HCT116 (cell line): ENCODE measurements around the gene SCYGR4. TPM values are rescaled to one million over a fixed set of nuclear protein-coding genes. Genes with fewer than 3 reads are reported as not detected.

Experiments used
- ATAC-seq: fragments of 200-7000 bp; cut with Tn5 transposase; 2 replicates; pipeline ENCODE4 v1.9.1; 2020; ENCODE audit warnings: mild to moderate bottlenecking, moderate library complexity
- BruUV-seq: library from RNA; stranded (reverse); fragments of 400-500 nt; replicated peaks from 2 replicates; lab custom pipeline; 2021; lab: Mats Ljungman, UMichigan
- CTCF ChIA-PET: fragments of 300-600 bp; sonication (Branson Sonifier 250); formaldehyde crosslinking; loops from one replicate; lab custom pipeline; 2021; ENCODE audit warnings: antibody characterized with exemption; lab: Charles Lee
- POLR2A ChIA-PET: fragments of 300-600, 350-600 bp; sonication (Branson Sonifier 250); formaldehyde crosslinking; loops from one replicate; lab custom pipeline; 2021; ENCODE audit warnings: antibody characterized with exemption; lab: Charles Lee
- RAD21 ChIA-PET, 2 experiments: fragments of 300-600 bp; sonication (Branson Sonifier 250); formaldehyde crosslinking; loops; one replicate each; lab custom pipeline; 2023; ENCODE audit warnings: low total read pairs in 2 of 2; ENCODE audit not compliant: uncharacterized antibody in 2 of 2, unreplicated experiment in 2 of 2, low non-redundant PET in 1 of 2; lab: Charles Lee
- DNase-seq: peaks from one replicate; pipeline ENCODE4 v3.0.0-alpha.2; 2010; ENCODE audit warnings: low read depth, low spot score
- H2AFZ ChIP-seq: fragments of 200-600 bp; shearing (Covaris generic), sonication (generic); 2 replicates; pipeline ENCODE4 v1.6.1; 2017; ENCODE audit warnings: low read depth, mixed run types, mixed read lengths, antibody characterized with exemption, low read length; ENCODE audit not compliant: poor library complexity, severe bottlenecking
- H3K27ac ChIP-seq: 2 replicates; pipeline ENCODE4 v1.5.1; 2012; ENCODE audit warnings: low read depth, low read length
- H3K27me3 ChIP-seq: fragments of 200-600 bp; sonication (generic); 2 replicates; pipeline ENCODE4 v1.6.1; 2016; ENCODE audit warnings: mixed run types, low read length, mixed read lengths; ENCODE audit not compliant: insufficient read depth
- H3K36me3 ChIP-seq, 2 experiments: fragments of 200-500 bp in 1 of 2; fragments of 200-600 bp in 1 of 2; sonication (Bioruptor generic) in 1 of 2; sonication (generic) in 1 of 2; 2 replicates each; pipeline versions ENCODE4 v1.5.1 to v1.6.1; 2014 to 2016; ENCODE audit warnings: low read length in 2 of 2, inconsistent platforms in 1 of 2, mixed read lengths in 1 of 2, mixed run types in 1 of 2; ENCODE audit not compliant: insufficient read depth in 2 of 2, control insufficient read depth in 1 of 2
- H3K4me1 ChIP-seq, 2 experiments: fragments of 200-600 bp in 1 of 2; sonication (generic) in 1 of 2; 2 replicates each; pipeline versions ENCODE4 v1.5.1 to v1.6.1; 2012 to 2017; ENCODE audit warnings: low read length in 2 of 2, inconsistent platforms in 1 of 2, mild to moderate bottlenecking in 1 of 2, mixed read lengths in 1 of 2, mixed run types in 1 of 2, moderate library complexity in 1 of 2; ENCODE audit not compliant: insufficient read depth in 2 of 2, control insufficient read depth in 1 of 2
- H3K4me2 ChIP-seq: fragments of 200-600 bp; sonication (generic); 2 replicates; pipeline ENCODE4 v1.6.1; 2017; ENCODE audit warnings: mixed run types, low read length, mixed read lengths
- H3K4me3 ChIP-seq, 2 experiments: fragments of 200-600 bp in 1 of 2; sonication (generic) in 1 of 2; replicated peaks in 1 of 2; 2 replicates each; pipeline ENCODE4 v1.5.1; 2011 to 2016; ENCODE audit warnings: low read length in 2 of 2, control low read depth in 1 of 2, low read depth in 1 of 2, mild to moderate bottlenecking in 1 of 2, mixed read lengths in 1 of 2, mixed run types in 1 of 2
- H3K79me2 ChIP-seq: fragments of 200-600 bp; sonication (generic); 2 replicates; pipeline ENCODE4 v1.6.1; 2017; ENCODE audit warnings: mild to moderate bottlenecking, mixed run types, low read length, moderate library complexity, mixed read lengths; ENCODE audit not compliant: insufficient read depth
- H3K9ac ChIP-seq: fragments of 200-600 bp; sonication (generic); 2 replicates; pipeline ENCODE4 v1.6.1; 2016; ENCODE audit warnings: low read length, mixed read lengths
- H3K9me2 ChIP-seq: fragments of 200-600 bp; sonication (generic), shearing (Covaris generic); 2 replicates; pipeline ENCODE4 v1.6.1; 2017; ENCODE audit warnings: mixed run types, mild to moderate bottlenecking, moderate library complexity; ENCODE audit not compliant: insufficient read depth
- H3K9me3 ChIP-seq, 2 experiments: fragments of 200-500 bp in 1 of 2; fragments of 200-600 bp in 1 of 2; sonication (Bioruptor generic) in 1 of 2; sonication (generic) in 1 of 2; 2 replicates each; pipeline ENCODE4 v1.6.1; 2014 to 2017; ENCODE audit warnings: low read length in 2 of 2, mixed read lengths in 2 of 2, inconsistent platforms in 1 of 2, low read depth in 1 of 2, mild to moderate bottlenecking in 1 of 2, mixed run types in 1 of 2, moderate library complexity in 1 of 2; ENCODE audit not compliant: control insufficient read depth in 1 of 2, insufficient read depth in 1 of 2
- H4K20me1 ChIP-seq: fragments of 200-600 bp; sonication (generic), shearing (Covaris generic); 2 replicates; pipeline ENCODE4 v1.6.1; 2017; ENCODE audit warnings: mixed run types, mild to moderate bottlenecking, moderate library complexity; ENCODE audit not compliant: insufficient read depth
- CBX3 ChIP-seq: IDR thresholded peaks from 2 replicates; pipeline ENCODE4 v1.6.1; 2012; ENCODE audit warnings: low read depth
- CEBPB ChIP-seq: IDR thresholded peaks from 2 replicates; pipeline ENCODE4 v1.6.1; 2012; ENCODE audit warnings: low read depth
- EGR1 ChIP-seq: IDR thresholded peaks from 2 replicates; pipeline ENCODE4 v1.6.1; 2012; ENCODE audit warnings: low read depth
- ELF1 ChIP-seq: IDR thresholded peaks from 2 replicates; pipeline ENCODE4 v1.6.1; 2012; ENCODE audit warnings: low read depth, borderline replicate concordance
- EZH2 ChIP-seq: fragments of 200-600 bp; sonication (generic); IDR thresholded peaks from 2 replicates; pipeline ENCODE4 v1.6.1; 2017; ENCODE audit warnings: antibody characterized with exemption, mixed run types
- FOSL1 ChIP-seq: IDR thresholded peaks from 2 replicates; pipeline ENCODE4 v1.6.1; 2012; ENCODE audit warnings: low read depth
- JUND ChIP-seq: IDR thresholded peaks from 2 replicates; pipeline ENCODE4 v1.6.1; 2012
- POLR2A ChIP-seq: IDR thresholded peaks from 2 replicates; pipeline ENCODE4 v1.7.0; 2011; ENCODE audit warnings: borderline replicate concordance; ENCODE audit not compliant: insufficient read depth, insufficient read length; ENCODE audit errors: extremely low read depth
- POLR2AphosphoS5 ChIP-seq: IDR thresholded peaks from 2 replicates; pipeline ENCODE4 v1.6.1; 2011; ENCODE audit warnings: mild to moderate bottlenecking, low read depth, low read length, moderate library complexity
- RAD21 ChIP-seq: IDR thresholded peaks from 2 replicates; pipeline ENCODE4 v1.6.1; 2012; ENCODE audit warnings: low read depth, mild to moderate bottlenecking
- SIN3A ChIP-seq: IDR thresholded peaks from 2 replicates; pipeline ENCODE4 v1.6.1; 2012; ENCODE audit warnings: low read depth
- SP1 ChIP-seq: IDR thresholded peaks from 2 replicates; pipeline ENCODE4 v1.6.1; 2012; ENCODE audit warnings: low read depth
- SRF ChIP-seq: IDR thresholded peaks from 2 replicates; pipeline ENCODE4 v1.6.1; 2012; ENCODE audit warnings: low read depth
- TCF7L2 ChIP-seq: IDR thresholded peaks from 2 replicates; pipeline ENCODE4 v1.7.0; 2011; ENCODE audit warnings: borderline replicate concordance, inconsistent platforms; ENCODE audit not compliant: insufficient read depth, insufficient read length; ENCODE audit errors: extremely low read depth
- ZFX ChIP-seq: fragments of 450-650 bp; IDR thresholded peaks from 2 replicates; pipeline ENCODE4 v1.6.1; 2017
- intact Hi-C: fragments of 100-400 bp; cut with micrococcal nuclease; formaldehyde crosslinking; loops from 2 replicates; pipeline ENCODE4 v1.10.0; 2022
- total RNA-seq: library from RNA; stranded (reverse); gene quantifications from one replicate; pipeline ENCODE4 v1.2.1, GENCODE V29; 2021; ENCODE audit not compliant: unreplicated experiment
- TF ChIP-seq, protein P1 (sequence below): IDR thresholded peaks from 2 replicates; pipeline ENCODE4 v1.6.1; 2012; ENCODE audit warnings: low read depth
- TF ChIP-seq, protein P2 (sequence below), 3 experiments: fragments of 200-600 bp in 1 of 3; sonication (generic) in 1 of 3; IDR thresholded peaks in 2 of 3; conservative IDR thresholded peaks in 1 of 3; 2 replicates each; pipeline ENCODE4 v1.5.1; 2012 to 2017; ENCODE audit warnings: low read depth in 2 of 3, low read length in 2 of 3, antibody characterized with exemption in 1 of 3, borderline replicate concordance in 1 of 3, control low read depth in 1 of 3, mild to moderate bottlenecking in 1 of 3, mixed read lengths in 1 of 3, mixed run types in 1 of 3, moderate library complexity in 1 of 3; ENCODE audit not compliant: insufficient read depth in 1 of 3

The SCYGR4 gene
- total RNA-seq, 1 experiment from 2014 or later: not detected

- TF ChIP-seq, protein P1, sequence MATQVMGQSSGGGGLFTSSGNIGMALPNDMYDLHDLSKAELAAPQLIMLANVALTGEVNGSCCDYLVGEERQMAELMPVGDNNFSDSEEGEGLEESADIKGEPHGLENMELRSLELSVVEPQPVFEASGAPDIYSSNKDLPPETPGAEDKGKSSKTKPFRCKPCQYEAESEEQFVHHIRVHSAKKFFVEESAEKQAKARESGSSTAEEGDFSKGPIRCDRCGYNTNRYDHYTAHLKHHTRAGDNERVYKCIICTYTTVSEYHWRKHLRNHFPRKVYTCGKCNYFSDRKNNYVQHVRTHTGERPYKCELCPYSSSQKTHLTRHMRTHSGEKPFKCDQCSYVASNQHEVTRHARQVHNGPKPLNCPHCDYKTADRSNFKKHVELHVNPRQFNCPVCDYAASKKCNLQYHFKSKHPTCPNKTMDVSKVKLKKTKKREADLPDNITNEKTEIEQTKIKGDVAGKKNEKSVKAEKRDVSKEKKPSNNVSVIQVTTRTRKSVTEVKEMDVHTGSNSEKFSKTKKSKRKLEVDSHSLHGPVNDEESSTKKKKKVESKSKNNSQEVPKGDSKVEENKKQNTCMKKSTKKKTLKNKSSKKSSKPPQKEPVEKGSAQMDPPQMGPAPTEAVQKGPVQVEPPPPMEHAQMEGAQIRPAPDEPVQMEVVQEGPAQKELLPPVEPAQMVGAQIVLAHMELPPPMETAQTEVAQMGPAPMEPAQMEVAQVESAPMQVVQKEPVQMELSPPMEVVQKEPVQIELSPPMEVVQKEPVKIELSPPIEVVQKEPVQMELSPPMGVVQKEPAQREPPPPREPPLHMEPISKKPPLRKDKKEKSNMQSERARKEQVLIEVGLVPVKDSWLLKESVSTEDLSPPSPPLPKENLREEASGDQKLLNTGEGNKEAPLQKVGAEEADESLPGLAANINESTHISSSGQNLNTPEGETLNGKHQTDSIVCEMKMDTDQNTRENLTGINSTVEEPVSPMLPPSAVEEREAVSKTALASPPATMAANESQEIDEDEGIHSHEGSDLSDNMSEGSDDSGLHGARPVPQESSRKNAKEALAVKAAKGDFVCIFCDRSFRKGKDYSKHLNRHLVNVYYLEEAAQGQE: no peak
- TF ChIP-seq EGR1 (no peak), ELF1 (no peak), CBX3 (no peak)
Measured at GRCh38 chr2:227570615-227571014, 46.7 kb upstream of the SCYGR4 start (continued).

GRCh38 chr2:227576110-227576509 lies 41.2 kb upstream of the SCYGR4 start:
- DNase-seq (no peak), ATAC-seq (no peak)
- Histone ChIP-seq H3K9me3 (no peaks in the 10 kb centered on the region), H3K9me2 (no peaks in the 10 kb centered on the region), H3K4me1 (no peaks in the 10 kb centered on the region)
- intact Hi-C loops: no loop called here
- RAD21 ChIA-PET: no interaction called here
- TF ChIP-seq CEBPB (no peak), SIN3A (no peak), RAD21 (no peak), JUND (no peak), SP1 (no peak), EGR1 (no peak), POLR2A (no peak), POLR2AphosphoS5 (no peak), TCF7L2 (no peak), CBX3 (no peak), EZH2 (no peak), ZFX (no peak), FOSL1 (no peak), SRF (no peak)
- TF ChIP-seq, protein P1: no peak
- TF ChIP-seq, protein P2, sequence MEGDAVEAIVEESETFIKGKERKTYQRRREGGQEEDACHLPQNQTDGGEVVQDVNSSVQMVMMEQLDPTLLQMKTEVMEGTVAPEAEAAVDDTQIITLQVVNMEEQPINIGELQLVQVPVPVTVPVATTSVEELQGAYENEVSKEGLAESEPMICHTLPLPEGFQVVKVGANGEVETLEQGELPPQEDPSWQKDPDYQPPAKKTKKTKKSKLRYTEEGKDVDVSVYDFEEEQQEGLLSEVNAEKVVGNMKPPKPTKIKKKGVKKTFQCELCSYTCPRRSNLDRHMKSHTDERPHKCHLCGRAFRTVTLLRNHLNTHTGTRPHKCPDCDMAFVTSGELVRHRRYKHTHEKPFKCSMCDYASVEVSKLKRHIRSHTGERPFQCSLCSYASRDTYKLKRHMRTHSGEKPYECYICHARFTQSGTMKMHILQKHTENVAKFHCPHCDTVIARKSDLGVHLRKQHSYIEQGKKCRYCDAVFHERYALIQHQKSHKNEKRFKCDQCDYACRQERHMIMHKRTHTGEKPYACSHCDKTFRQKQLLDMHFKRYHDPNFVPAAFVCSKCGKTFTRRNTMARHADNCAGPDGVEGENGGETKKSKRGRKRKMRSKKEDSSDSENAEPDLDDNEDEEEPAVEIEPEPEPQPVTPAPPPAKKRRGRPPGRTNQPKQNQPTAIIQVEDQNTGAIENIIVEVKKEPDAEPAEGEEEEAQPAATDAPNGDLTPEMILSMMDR (IDR thresholded peaks at IDR 0.05 in 2 of 3, conservative IDR thresholded peaks at IDR 0.05 in 1 of 3; ENCODE audit: borderline replicate concordance in 1 of 3, insufficient read depth in 1 of 3, low read depth in 2 of 3, low read length in 2 of 3): no peak
- TF ChIP-seq, all 23 proteins: peak for 0
- Histone ChIP-seq H3K9ac (no peak overlapping the region), H3K79me2 (no peaks in the 10 kb centered on the region), H3K4me3 (no peak overlapping the region), H3K36me3 (no peaks in the 10 kb centered on the region), H3K27ac (no peak overlapping the region), H3K4me2 (no peak overlapping the region), H3K27me3 (no peaks in the 10 kb centered on the region), H4K20me1 (no peaks in the 10 kb centered on the region), H2AFZ (no peak overlapping the region)
- ChIA-PET POLR2A (no interaction called here), CTCF (no interaction called here)
- BruUV-seq: no TSS peak
